Progenitor cell of endocrine pancreas (in vitro differentiated cells): ENCODE measurements around the gene PRL. TPM values are rescaled to one million over a fixed set of nuclear protein-coding genes. Genes with fewer than 3 reads are reported as not detected.

Experiments used
- DNase-seq: peaks from one replicate; pipeline ENCODE4 v3.0.0; 2021; ENCODE audit warnings: low spot score; ENCODE audit not compliant: unreplicated experiment
- H3K27ac Mint-ChIP-seq: 2 replicates; pipeline ENCODE4 v1.8.0; 2021; ENCODE audit warnings: mild to moderate bottlenecking, moderate library complexity, mixed read lengths
- H3K27me3 Mint-ChIP-seq: 2 replicates; pipeline ENCODE4 v1.8.0; 2021; ENCODE audit warnings: mixed read lengths
- H3K36me3 Mint-ChIP-seq: 2 replicates; pipeline ENCODE4 v1.8.0; 2022; ENCODE audit warnings: mixed read lengths; ENCODE audit not compliant: insufficient read depth
- H3K4me1 Mint-ChIP-seq: 2 replicates; pipeline ENCODE4 v1.8.0; 2021; ENCODE audit warnings: low read depth, mixed read lengths
- H3K4me3 Mint-ChIP-seq: 2 replicates; pipeline ENCODE4 v1.8.0; 2021; ENCODE audit warnings: low read depth, mild to moderate bottlenecking, moderate library complexity, mixed read lengths
- H3K9me3 Mint-ChIP-seq: 2 replicates; pipeline ENCODE4 v1.8.0; 2021; ENCODE audit warnings: low read depth, mixed read lengths
- total RNA-seq: library from RNA; stranded (reverse); gene quantifications from 2 replicates; pipeline ENCODE4 v1.2.1, GENCODE V29; 2021
- TF ChIP-seq, protein P1 (sequence below): fragments of 200-600 bp; sonication (generic); IDR thresholded peaks from one replicate; pipeline ENCODE4 v1.5.0; 2021; ENCODE audit warnings: antibody characterized with exemption, mild to moderate bottlenecking; ENCODE audit not compliant: unreplicated experiment

The PRL gene
- total RNA-seq, 1 donor from 2014 or later: not detected

DNA sequence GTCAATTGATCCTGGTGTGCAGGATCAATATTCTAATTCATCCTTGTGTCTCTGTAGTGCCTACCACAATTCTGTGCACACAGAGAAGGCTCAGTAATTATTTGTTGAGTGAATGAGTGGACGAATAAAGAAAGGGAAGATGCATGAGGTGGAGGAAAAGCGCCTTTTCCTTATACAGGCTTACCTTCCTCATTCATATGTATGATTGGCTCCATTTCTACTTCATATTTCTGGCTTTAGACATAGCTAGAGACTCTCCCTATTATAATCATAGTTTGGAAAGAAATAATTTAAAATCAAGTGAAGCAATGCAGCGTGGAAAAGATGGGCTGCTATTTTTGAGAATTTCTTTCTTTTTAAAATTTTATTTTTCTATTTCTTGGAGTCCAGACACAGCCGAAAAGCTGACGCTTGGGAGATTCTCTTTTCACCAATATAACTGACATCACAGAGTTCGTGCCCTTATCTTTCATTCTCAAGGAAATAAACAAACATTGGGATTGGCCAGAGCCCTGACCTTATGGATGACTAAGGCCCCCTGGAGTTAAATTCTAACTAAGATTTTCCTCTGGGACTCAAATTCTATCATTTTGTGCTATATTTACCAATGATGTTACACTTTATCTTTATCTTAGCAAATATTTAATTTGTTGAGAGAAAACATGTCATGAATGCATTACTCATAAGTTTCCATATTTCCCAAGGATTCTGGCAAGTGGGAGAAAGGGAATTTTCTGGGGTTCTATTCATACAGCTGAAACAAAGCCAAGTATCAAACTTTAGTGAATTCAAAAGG, 48.1 kb downstream of the PRL start:
- Mint-ChIP-seq H3K27me3 (no peaks in the 10 kb centered on the region), H3K4me3 (no peak overlapping the region), H3K36me3 (peaks cover 8% of the 10 kb centered on the region), H3K4me1 (peaks cover 49% of the 10 kb centered on the region), H3K9me3 (peaks cover 17% of the 10 kb centered on the region), H3K27ac (peak overlapping the region; percentile 95)
- TF ChIP-seq, protein P1, sequence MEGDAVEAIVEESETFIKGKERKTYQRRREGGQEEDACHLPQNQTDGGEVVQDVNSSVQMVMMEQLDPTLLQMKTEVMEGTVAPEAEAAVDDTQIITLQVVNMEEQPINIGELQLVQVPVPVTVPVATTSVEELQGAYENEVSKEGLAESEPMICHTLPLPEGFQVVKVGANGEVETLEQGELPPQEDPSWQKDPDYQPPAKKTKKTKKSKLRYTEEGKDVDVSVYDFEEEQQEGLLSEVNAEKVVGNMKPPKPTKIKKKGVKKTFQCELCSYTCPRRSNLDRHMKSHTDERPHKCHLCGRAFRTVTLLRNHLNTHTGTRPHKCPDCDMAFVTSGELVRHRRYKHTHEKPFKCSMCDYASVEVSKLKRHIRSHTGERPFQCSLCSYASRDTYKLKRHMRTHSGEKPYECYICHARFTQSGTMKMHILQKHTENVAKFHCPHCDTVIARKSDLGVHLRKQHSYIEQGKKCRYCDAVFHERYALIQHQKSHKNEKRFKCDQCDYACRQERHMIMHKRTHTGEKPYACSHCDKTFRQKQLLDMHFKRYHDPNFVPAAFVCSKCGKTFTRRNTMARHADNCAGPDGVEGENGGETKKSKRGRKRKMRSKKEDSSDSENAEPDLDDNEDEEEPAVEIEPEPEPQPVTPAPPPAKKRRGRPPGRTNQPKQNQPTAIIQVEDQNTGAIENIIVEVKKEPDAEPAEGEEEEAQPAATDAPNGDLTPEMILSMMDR: no peak
- no peak for DNase-seq

DNA sequence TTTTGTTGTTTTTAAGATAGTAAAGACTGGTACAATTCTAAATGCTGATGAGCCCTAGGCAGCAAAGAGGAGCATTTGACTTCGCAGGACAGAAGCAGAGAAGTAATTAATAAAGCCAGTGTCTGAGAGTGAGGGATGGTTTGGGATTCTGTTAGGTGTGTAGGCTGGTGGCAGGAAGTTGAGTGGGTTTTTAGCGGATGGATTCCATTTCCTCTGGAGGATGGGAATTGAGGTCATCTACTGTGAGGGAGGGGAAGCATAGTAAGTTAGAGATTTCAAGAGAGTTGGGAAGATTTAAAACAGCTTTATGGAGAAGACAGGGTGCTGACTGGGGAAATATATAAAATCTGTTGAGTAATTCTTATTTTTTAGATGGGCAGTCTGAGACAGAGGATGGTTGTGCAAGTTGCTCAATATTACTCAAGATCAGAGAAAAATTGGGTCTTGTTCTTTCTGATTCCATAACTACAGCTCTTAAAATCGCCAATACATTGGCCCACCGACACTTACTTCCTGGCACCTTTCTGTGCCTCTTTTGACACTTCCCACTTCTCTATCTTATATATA, 48.8 kb downstream of the PRL start:
- Mint-ChIP-seq H3K4me1 (peaks cover 49% of the 10 kb centered on the region), H3K27me3 (no peaks in the 10 kb centered on the region), H3K27ac (peak overlapping the region; percentile 81), H3K9me3 (peaks cover 22% of the 10 kb centered on the region), H3K36me3 (peaks cover 13% of the 10 kb centered on the region), H3K4me3 (peak overlapping the region; percentile 27)
- DNase-seq: no peak
- TF ChIP-seq, protein P1: no peak

DNA sequence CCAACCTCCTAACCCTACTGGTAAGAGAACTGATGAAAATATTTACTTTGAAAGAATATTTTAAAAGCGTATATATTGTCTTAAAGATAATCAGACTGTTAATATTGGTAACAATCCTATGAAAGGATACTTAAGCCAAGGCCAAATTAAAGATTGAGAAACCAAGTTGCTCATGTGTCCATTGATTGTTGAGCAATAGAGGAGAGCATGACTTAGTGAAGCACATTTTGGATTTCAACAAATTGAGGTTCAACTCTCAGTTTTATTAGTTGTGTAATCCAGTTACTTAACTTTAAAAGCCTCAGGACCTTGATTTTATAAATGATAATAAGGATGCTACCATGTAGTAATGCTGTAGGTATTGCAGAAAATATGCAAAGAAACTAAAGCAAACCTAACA, 56.8 kb downstream of the PRL start:
- Mint-ChIP-seq H3K27me3 (no peaks in the 10 kb centered on the region), H3K9me3 (peaks cover 25% of the 10 kb centered on the region), H3K36me3 (peaks cover 19% of the 10 kb centered on the region), H3K4me3 (no peak overlapping the region), H3K27ac (no peak overlapping the region), H3K4me1 (no peaks in the 10 kb centered on the region)
- TF ChIP-seq, protein P1: no peak
- DNase-seq: no peak

DNA sequence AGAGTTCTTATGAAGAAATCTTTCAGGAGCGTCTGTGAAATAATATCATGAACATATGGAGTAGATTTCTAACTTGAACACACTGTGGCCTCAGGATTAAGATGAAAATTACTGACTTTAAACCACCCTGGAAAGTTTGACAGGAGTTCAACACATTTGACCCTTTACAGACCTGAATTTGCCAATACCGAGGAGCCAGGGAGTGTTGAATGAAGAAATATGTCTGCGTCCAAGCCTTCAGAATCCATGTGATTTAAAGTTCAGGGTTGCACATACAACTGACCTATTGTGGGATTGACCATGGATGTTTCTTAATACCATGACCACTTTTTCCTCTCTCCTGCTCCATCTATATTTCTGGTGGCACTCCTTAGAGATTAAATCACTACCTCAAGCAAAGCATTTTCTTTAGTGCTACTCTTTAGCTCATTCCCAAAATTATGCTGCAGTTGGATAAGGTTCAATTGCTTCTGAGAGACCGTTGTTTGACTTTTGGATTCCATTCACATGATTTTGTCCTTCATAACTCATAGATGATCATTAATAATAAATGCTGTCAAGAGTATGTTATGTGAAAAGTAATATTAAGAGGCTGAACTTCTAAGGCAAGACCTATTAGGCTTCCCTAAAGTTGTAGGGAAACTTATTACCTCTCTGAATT, 57.4 kb downstream of the PRL start:
- peaks cover 27% of the 10 kb centered on the region for H3K9me3 Mint-ChIP-seq
- H3K4me3 Mint-ChIP-seq: no peak overlapping the region
- no peaks in the 10 kb centered on the region for H3K4me1 Mint-ChIP-seq
- DNase-seq: no peak
- no peak overlapping the region for H3K27ac Mint-ChIP-seq
- TF ChIP-seq, protein P1: no peak
- H3K36me3 Mint-ChIP-seq: peaks cover 19% of the 10 kb centered on the region
- no peaks in the 10 kb centered on the region for H3K27me3 Mint-ChIP-seq

DNA sequence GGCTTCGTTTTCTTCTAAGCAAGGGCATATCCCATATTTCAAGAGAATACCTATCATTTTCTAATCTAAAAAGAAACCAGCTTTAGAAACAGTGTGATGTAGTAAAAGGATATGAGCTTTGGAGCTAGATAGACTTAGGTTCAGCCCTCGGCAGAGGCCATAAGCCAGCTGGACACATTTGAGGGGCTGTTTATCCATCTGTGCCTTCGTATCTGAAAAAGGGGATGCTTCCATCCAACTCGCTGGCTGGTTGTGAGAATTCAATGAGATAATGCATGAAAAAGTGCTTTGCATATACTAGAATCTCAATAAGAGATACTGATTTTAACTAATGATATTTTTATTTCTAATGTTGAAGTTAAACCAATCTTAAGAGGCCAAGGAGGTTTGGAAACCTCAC, 58.0 kb downstream of the PRL start:
- no peaks in the 10 kb centered on the region for H3K27me3 Mint-ChIP-seq
- TF ChIP-seq, protein P1: no peak

More for the DNA sequence above, 58.0 kb downstream of the PRL start:
- Mint-ChIP-seq H3K27ac (no peak overlapping the region), H3K36me3 (peaks cover 18% of the 10 kb centered on the region), H3K4me1 (no peaks in the 10 kb centered on the region), H3K4me3 (no peak overlapping the region), H3K9me3 (peaks cover 23% of the 10 kb centered on the region)
- no peak for DNase-seq
